GM18511 (cell line): Measurements from ENCODE around the gene WASL.

Source experiments
- ATAC-seq: cut with Tn5 transposase; IDR thresholded peaks from one replicate; pipeline ENCODE4 v1.9.1; 2021; ENCODE audit warnings: mild to moderate bottlenecking, moderate library complexity; ENCODE audit not compliant: unreplicated experiment

WASL gene

GRCh38 chr7:123770378-123770777 lies 21.6 kb upstream of the WASL start:
- peak; percentile 96 for ATAC-seq

- ATAC-seq = no peak
Observed at GRCh38 chr7:123769371-123769770, 20.6 kb upstream of the WASL start.

GRCh38 chr7:123768493-123768892 lies 19.7 kb upstream of the WASL start:
- ATAC-seq = no peak

DNA sequence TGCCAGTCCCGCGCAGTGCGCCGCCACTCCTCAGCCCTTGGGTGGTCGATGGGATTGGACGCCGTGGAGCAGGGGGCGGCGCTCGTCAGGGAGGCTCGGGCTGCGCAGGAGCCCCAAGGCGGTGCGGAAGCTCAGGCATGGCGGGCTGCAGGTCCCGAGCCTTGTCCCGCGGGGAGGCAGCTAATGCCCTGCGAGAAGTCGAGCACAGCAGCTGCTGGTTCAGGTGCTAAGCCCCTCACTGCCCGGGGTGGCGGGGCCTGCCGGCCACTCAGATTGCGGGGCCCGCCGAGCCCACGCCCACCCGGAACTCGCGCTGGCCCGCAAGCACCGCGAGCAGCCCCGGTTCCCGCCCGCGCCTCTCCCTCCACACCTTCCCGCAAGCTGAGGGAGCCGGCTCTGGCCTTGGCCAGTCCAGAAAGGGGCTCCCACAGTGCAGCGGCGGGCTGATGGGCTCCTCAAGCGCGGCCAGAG lies 14.4 kb upstream of the WASL start:
- ATAC-seq = no peak

GRCh38 chr7:123761729-123762128 lies 12.9 kb upstream of the WASL start:
- ATAC-seq = no peak

GRCh38 chr7:123757095-123757494 lies 8.3 kb upstream of the WASL start:
- no peak for ATAC-seq

GRCh38 chr7:123755338-123755737 lies 6.5 kb upstream of the WASL start:
- no peak for ATAC-seq

GRCh38 chr7:123754271-123754871 lies 5.6 kb upstream of the WASL start:
- ATAC-seq = no peak

DNA sequence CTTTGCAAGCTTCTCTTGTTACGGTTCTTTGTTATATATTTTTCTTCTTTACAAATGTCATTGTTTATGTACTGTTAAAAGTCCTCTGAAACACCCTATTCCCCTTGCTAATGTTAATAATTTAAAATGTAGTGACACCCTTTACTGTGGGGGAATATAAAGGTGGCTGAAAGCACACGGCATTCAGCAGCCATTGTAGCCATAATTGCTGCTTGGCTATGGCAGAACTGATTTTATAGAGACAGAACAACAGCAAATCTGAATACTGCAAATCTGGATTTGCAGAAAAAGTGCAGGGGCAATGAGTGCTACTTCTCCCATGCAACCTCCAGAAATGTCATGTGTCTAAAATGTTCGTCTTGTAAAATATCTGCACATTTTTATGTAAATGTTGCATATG lies 3.7 kb upstream of the WASL start:
- ATAC-seq = no peak

DNA sequence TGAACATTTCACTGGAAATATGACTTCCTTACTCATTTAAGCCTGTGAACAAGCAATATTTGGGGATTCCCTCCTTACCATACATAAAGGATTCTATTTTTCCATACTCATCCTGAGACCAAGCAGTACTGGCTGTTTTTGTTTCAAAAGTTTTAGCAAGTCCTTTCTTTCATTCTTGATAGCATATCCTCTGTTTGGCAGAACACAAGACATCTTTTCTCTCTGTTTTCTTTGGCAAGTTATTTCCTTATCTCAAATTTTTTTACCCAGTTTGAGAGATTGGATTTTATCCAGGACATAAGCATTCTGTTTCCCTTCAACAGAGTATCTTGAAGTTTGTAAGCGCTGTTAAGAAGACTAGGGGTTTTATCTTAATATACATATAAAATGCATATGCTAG lies 3.0 kb upstream of the WASL start:
- ATAC-seq = no peak

DNA sequence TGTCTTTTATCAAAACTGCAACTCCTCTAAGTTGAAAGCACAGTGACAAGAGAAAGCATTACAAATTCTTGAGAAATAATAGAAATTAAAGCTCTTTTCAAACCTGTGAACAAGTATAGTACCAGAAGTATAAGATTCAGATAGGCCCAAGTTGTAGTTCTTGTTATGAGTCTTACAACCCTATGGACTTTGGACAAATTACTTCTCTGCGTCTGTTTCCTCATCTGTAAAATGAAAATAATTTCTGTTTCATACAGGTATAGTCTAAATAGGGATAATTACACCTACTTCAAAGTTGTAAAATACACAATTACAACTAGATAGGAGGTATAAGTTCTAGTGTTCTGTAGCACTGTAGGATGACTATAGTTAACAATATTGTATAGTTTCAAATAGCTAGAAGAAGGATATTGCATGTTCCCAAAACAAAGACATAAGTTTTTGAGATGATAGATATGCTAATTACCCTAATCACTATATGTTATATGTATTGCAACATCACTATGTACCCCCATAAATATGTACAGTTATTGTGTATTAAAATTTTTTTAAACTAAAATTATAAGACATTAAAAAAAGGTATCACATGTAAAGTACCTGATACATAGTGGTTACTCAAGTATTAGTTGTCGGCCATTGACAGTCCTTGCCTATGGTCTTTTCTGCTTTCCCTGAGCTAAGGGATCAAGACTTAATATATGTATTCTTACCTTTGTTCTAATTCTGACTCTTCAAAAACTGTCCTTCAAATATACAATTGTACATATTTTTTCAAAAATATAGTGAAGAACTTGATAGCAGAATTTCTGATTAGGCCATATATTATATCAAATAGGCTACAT lies 1.8 kb upstream of the WASL start:
- no peak for ATAC-seq

DNA sequence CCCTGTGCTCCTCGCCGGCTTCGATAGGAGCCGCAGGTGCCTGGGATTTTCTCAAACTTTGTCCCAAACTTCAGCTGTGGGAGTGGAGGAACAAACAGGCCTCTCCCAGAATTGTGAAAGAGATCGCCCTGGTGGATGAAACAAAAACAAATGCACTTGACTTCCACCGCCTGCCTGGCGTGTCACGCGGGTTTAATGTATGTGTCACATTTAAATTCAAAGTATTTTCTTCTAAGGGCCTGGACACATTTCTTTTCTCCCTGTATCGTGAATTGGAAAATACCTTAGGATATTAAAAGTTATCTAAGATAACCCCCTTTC lies 694 bp upstream of the WASL start:
- peak; percentile 22 for ATAC-seq

- ATAC-seq = peak; percentile 30
Observed at GRCh38 chr7:123748171-123748733, 551 bp downstream of the WASL start.

- no peak for ATAC-seq
Observed at GRCh38 chr7:123747620-123748141, 1.1 kb downstream of the WASL start.

GRCh38 chr7:123746931-123747488 lies 1.8 kb downstream of the WASL start:
- no peak for ATAC-seq

- no peak for ATAC-seq
Observed at GRCh38 chr7:123746055-123746454, 2.7 kb downstream of the WASL start.

GRCh38 chr7:123745437-123745836 lies 3.4 kb downstream of the WASL start:
- ATAC-seq = no peak

DNA sequence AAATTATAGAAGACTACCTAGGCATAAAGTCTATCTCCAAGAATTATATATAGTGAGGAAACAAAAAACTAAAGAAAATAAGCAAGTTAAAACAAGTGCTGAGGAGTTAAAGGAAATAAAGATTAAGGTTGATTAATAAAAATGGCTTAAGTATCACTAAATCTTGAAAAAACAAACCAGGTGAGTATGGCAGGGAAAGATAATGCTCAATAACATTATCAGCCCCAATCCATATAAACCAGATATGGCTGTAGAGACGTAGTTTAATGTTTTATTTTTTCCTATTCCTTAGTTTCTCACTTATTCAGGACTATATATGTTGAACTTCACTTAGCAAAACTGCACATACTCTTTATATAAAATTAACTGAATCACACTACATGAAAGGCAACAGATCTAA lies 4.4 kb downstream of the WASL start:
- ATAC-seq = no peak

DNA sequence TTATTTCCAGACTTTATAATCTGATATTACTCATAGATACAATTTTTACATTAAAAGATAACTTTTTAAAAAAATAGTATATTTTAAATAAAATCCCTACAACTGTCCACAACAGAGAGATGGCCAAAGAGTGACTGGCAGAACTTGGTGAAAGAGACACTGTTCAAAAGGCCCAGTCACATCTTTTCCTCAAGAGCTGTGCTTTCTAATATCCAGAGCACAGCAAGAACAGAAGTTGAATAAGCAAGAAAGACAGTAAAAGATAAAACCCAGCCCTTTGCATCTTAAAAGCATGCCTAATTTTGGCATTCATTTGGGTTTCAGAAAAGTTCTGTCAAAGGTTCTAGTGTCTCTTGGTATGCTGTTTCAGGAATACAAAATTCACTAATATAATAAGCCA lies 6.9 kb downstream of the WASL start:
- ATAC-seq = no peak

- no peak for ATAC-seq
Observed at GRCh38 chr7:123738808-123739207, 10.0 kb downstream of the WASL start.

- ATAC-seq = no peak
Observed at GRCh38 chr7:123738356-123738755, 10.4 kb downstream of the WASL start.
